Adrenal gland (tissue), 12 donors: ENCODE data around the gene MPPED1. TPM values are rescaled to one million over a fixed set of nuclear protein-coding genes. Genes with fewer than 3 reads are reported as not detected.
A peak's percentile ranks its signal among the peaks of the same experiment; 100 is the strongest.

Experiments used
- DNase-seq, 7 donors: peaks; one replicate each; pipeline ENCODE4 v3.0.0-alpha.2; 2019 to 2020
- H3K27ac ChIP-seq, 5 donors: fragments of 200-600 bp; sonication (generic) in 4 of 5; 1 replicate in 3 of 5; 2 replicates in 2 of 5; pipeline versions ENCODE4 v1.5.1 to v1.8.0; 2016 to 2020; ENCODE audit warnings: mild to moderate bottlenecking in 1 of 5
- H3K27me3 ChIP-seq: fragments of 200-600 bp; 2 replicates; pipeline ENCODE4 v1.8.0; 2021
- H3K36me3 ChIP-seq, 2 donors: fragments of 200-600 bp; replicated peaks in 1 of 2; 1 replicate in 1 of 2; 2 replicates in 1 of 2; pipeline versions ENCODE4 v1.5.1 to v1.8.0; 2018 to 2022
- H3K4me1 ChIP-seq, 2 donors: fragments of 200-600 bp; replicated peaks in 1 of 2; 1 replicate in 1 of 2; 2 replicates in 1 of 2; pipeline versions ENCODE4 v1.5.1 to v1.8.0; 2018 to 2021
- H3K4me3 ChIP-seq, 4 donors: fragments of 200-600 bp; sonication (generic) in 3 of 4; one replicate each; pipeline ENCODE4 v1.5.1; 2016 to 2018
- H3K9me3 ChIP-seq, 3 donors: fragments of 200-600 bp; sonication (generic) in 1 of 3; replicated peaks in 1 of 3; 1 replicate in 2 of 3; 2 replicates in 1 of 3; pipeline versions ENCODE4 v1.5.1 to v1.8.0; 2016 to 2021
- POLR2A ChIP-seq, 2 donors: fragments of 450-650 bp; IDR thresholded peaks; one replicate each; pipeline ENCODE4 v1.6.1; 2017; ENCODE audit warnings: antibody characterized with exemption in 2 of 2, mild to moderate bottlenecking in 2 of 2, moderate library complexity in 1 of 2
- WGBS, 4 donors: extraction: QIAGEN DNeasy Blood & Tissue Kit in 2 of 4; methylation state at CpG; one replicate each; pipeline versions ENCODE4 v1.1.5 to v1.1.7; 2013 to 2017; 5-methylcytosine and 5-hydroxymethylcytosine counted together
- intact Hi-C, 2 donors: fragments of 100-400 bp; cut with DNase I; formaldehyde crosslinking; loops; one replicate each; pipeline versions ENCODE4 v1.14.1 to v1.15.0; 2022 to 2023
- polyA plus RNA-seq, 3 donors: library from polyadenylated mRNA; stranded (reverse); fragments of 200-250 nt in 2 of 3; fragments of 350-450 nt in 1 of 3; fragmentation: Illumina TruSeq in 1 of 3; extraction: RNeasy Lipid Tissue Mini Kit (QIAGEN cat#74804) in 1 of 3; gene quantifications; one replicate each; pipeline ENCODE4 v1.2.3, GENCODE V29; 2013 to 2014
- total RNA-seq, 9 donors: library from RNA; depleted of rRNA in 4 of 9; stranded (reverse); fragments of >200 nt in 4 of 9; fragments of 120-200 nt in 1 of 9; fragmentation: NEBNext Ultra II Directional in 1 of 9; extraction: Animal tissue kit (Norgen Biotek cat#: 25700) in 1 of 9; gene quantifications; one replicate each; pipeline versions ENCODE4 v1.1.0 to v1.2.4, GENCODE V29; 2013 to 2023
- TF ChIP-seq, protein P1 (sequence below), 6 experiments: fragments of 450-650 bp in 4 of 6; fragments of 200-600 bp in 2 of 6; sonication (generic) in 1 of 6; IDR thresholded peaks; 1 replicate in 5 of 6; 2 replicates in 1 of 6; pipeline versions ENCODE4 v1.5.1 to v1.8.0; 2016 to 2021; ENCODE audit warnings: antibody characterized with exemption in 6 of 6, mild to moderate bottlenecking in 2 of 6, moderate library complexity in 1 of 6
- donor health status: healthy with polysubstance abuse.
- donor health status: Bipolar disorder and iron deficiency.
- donor health status: DM: yes; HTN: yes; CAD: no.
- donor health status: DM: no; HTN: no; CAD: no.
- donor health status: DM: no; HTN: no; CAD: no.
- donor health status: DM: yes; HTN: yes; CAD: no.

Gene MPPED1
- total and polyA plus RNA-seq, 12 donors: 0.07 to 0.44 (median 0.11) TPM; not detected in 8

DNA sequence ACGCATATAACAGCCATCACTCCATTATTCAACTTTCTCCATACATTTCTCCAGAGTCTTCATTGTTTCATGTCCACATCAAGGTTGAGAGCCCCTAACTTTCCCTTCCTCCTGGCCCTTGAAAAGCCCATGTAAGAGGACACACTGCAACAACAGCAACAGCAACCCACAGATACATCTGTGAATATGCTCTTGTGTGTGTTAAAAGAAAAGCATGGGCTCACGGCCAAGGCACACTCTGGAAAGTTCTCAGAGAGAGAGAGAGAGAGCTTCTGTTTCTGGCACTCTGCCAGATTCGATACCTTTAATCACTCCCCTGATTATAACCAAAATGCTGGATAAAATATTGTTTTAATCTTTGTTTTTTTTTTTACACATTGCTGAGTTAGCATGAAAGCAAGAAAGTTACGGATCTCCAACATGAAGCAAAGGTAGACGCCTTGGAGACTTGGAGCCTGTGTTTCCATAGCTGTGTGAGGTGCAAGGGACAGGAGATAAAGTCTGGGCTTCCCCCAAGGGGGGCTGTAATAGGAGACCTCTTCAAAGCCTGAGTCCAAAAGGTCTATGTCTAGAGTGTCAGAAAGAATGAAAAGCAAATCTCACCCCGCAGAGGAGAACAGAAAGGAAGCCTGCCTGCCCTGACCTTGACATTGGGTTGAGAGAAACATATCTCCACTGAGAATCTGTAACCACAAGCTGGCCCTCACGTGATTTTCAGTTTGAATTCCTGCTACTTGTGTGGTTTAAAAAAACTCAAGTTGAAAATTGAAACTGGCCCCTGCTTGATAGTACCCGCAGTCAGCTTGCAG, 33.7 kb upstream of the MPPED1 start:
- peaks cover 10% of the 10 kb centered on the region in 2 donors for H3K4me1 ChIP-seq
- no peaks in the 10 kb centered on the region for H3K27me3 ChIP-seq
- H3K27ac ChIP-seq: peak overlapping the region in 1 of 5 donors; percentile 6
- intact Hi-C loops: no loop called here
- WGBS, 4 donors: 31 to 36% (median 33%) methylated on average over 8 of the region's 8 CpGs
- no peak for TF ChIP-seq POLR2A (IDR thresholded peaks at IDR 0.05)
- TF ChIP-seq, protein P1, sequence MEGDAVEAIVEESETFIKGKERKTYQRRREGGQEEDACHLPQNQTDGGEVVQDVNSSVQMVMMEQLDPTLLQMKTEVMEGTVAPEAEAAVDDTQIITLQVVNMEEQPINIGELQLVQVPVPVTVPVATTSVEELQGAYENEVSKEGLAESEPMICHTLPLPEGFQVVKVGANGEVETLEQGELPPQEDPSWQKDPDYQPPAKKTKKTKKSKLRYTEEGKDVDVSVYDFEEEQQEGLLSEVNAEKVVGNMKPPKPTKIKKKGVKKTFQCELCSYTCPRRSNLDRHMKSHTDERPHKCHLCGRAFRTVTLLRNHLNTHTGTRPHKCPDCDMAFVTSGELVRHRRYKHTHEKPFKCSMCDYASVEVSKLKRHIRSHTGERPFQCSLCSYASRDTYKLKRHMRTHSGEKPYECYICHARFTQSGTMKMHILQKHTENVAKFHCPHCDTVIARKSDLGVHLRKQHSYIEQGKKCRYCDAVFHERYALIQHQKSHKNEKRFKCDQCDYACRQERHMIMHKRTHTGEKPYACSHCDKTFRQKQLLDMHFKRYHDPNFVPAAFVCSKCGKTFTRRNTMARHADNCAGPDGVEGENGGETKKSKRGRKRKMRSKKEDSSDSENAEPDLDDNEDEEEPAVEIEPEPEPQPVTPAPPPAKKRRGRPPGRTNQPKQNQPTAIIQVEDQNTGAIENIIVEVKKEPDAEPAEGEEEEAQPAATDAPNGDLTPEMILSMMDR (IDR thresholded peaks at IDR 0.05): no peak
- H3K9me3 ChIP-seq: no peaks in the 10 kb centered on the region
- peak in 6 of 7 donors; percentile 49 to 68 (median 60) for DNase-seq
- H3K4me3 ChIP-seq: no peak overlapping the region
- no peaks in the 10 kb centered on the region for H3K36me3 ChIP-seq

DNA sequence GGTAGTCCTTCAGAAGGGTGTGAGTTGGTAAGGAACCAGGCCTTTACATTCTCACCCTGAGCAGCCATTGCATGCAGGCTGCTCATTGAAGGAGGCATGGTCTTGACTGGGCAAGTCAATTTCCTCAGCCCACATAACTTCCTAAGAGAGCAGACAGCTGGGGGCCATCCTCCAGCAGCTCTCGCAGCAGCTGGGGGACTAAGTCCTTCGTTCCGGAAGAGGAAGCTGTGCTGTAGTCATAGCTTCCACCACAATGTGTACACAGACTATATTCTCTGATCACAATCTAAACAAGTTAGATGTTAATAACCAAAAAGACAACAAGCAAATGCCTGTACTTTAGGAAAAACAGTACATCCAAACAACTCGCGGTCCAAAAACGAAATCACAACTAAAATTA, 30.1 kb upstream of the MPPED1 start:
- TF ChIP-seq, protein P1 (IDR thresholded peaks at IDR 0.05): no peak
- TF ChIP-seq POLR2A (IDR thresholded peaks at IDR 0.05): no peak
- 75 to 85% (median 79%) methylated on average over 6 of the region's 6 CpGs for WGBS, 4 donors
- intact Hi-C loops: loop anchor here in 1 of 2 donors (10.0 kb wide), 1 partner anchor 107 kb away; no protein-coding TSS in a partner anchor

DNA sequence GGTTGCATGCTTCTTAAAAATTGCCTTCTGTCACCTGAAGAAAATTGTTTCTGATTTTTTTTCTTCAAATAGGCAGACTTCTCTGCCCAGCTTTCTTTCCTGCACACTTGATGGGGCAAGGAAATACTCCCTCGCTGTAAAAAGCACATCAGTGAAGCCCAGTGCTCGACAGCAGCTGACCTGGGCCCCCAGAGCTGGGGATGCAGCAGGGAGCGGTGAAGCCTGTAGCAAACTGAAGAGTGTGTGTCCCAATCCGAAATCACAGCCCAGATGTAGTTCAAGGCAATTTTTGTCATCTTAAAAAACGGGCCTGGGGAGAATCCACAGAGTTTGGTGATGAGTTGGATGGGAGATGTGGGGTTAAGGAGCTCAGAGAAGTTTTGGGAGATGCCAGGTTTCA, 27.0 kb upstream of the MPPED1 start:
- no peaks in the 10 kb centered on the region for H3K27me3 ChIP-seq
- no peaks in the 10 kb centered on the region for H3K9me3 ChIP-seq
- no peak overlapping the region for H3K27ac ChIP-seq
- TF ChIP-seq, protein P1 (IDR thresholded peaks at IDR 0.05): no peak
- TF ChIP-seq POLR2A (IDR thresholded peaks at IDR 0.05): no peak
- intact Hi-C loops: loop anchor here (5.0 to 10.0 kb wide), 3 partner anchors 110 to 502 kb away; no protein-coding TSS in a partner anchor
- no peak overlapping the region for H3K4me3 ChIP-seq
- H3K4me1 ChIP-seq: no peaks in the 10 kb centered on the region
- no peak for DNase-seq
- whole genome bisulfite sequencing, 4 donors: 43 to 57% (median 49%) methylated on average over 5 of the region's 5 CpGs
- no peaks in the 10 kb centered on the region for H3K36me3 ChIP-seq

More for the DNA sequence above, 30.1 kb upstream of the MPPED1 start:
- DNase-seq: no peak
- Histone ChIP-seq H3K27me3 (no peaks in the 10 kb centered on the region), H3K4me3 (no peak overlapping the region), H3K27ac (no peak overlapping the region), H3K4me1 (peaks cover 10% of the 10 kb centered on the region in 2 donors), H3K9me3 (no peaks in the 10 kb centered on the region), H3K36me3 (no peaks in the 10 kb centered on the region)

DNA sequence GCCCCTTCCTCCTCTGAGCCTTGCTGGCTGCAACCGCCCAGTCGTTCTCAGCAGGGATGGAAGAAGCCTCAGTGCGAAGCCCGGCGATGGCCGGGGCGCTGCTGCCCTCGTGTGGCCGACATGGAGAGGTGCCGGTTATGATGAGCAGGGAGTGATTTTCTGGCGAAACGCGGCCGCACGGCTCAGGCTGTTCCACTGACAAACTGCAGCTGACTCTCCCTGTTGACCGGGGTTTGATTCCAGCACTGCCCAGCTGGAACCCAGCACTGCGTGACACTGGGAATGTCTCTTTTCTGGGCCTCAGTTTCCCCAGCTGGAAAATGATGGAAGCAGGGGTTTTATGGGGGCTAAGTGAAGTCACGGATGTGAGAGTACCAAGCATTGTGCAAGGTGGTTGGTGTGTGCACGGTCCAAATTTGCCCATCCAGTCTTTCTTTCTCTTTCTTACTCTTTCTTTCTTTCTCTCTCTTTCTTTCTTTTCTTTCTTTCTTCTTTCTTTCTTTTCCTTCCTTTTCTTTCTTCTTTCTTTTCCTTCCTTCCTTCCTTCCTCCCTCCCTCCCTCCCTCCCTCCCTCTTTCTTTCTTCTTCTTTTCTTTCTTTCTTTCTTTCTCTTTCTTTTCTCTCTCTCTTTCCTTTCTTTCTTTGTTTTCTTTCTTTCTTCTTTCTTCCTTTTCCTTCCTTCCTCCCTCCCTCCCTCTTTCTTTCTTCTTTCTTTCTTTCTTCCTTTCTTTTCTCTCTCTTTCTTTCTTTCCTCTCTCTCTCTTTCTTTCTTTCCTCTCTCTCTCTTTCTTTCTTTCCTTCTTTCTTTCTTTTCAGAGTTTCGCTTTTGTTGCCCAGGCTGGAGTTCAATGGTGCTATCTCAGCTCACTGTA, 25.8 kb upstream of the MPPED1 start:
- H3K4me1 ChIP-seq: no peaks in the 10 kb centered on the region
- H3K36me3 ChIP-seq: no peaks in the 10 kb centered on the region
- peak; percentile 77 to 86 (median 80) for DNase-seq
- intact Hi-C loops: loop anchor here (2.0 to 10.0 kb wide), 5 partner anchors 111 to 501 kb away; no protein-coding TSS in a partner anchor
- H3K9me3 ChIP-seq: no peaks in the 10 kb centered on the region
- WGBS, 4 donors: 6 to 25% (median 7%) methylated on average over 5 to 20 of the region's 20 CpGs
- no peak overlapping the region for H3K27ac ChIP-seq
- no peaks in the 10 kb centered on the region for H3K27me3 ChIP-seq
- H3K4me3 ChIP-seq: no peak overlapping the region
- TF ChIP-seq, protein P1 (IDR thresholded peaks at IDR 0.05): peak; percentile 86 to 91 (median 88)
- TF ChIP-seq POLR2A (IDR thresholded peaks at IDR 0.05): no peak
